ENCODE data around the gene BICRA.

The BICRA gene

GRCh38 chr19:47681936-47682335 lies 73.0 kb downstream of the BICRA start:
- no peak for TF ChIP-seq FOXP2 (optimal IDR thresholded peaks at IDR 0.05; ENCODE audit: control extremely low read depth, extremely low read length, insufficient read depth)
- no peak for TF ChIP-seq POLR2AphosphoS5 (IDR thresholded peaks at IDR 0.05; ENCODE audit: borderline replicate concordance, low read depth, low read length)
- TF ChIP-seq EZH2 (IDR thresholded peaks at IDR 0.05) = no peak

DNA sequence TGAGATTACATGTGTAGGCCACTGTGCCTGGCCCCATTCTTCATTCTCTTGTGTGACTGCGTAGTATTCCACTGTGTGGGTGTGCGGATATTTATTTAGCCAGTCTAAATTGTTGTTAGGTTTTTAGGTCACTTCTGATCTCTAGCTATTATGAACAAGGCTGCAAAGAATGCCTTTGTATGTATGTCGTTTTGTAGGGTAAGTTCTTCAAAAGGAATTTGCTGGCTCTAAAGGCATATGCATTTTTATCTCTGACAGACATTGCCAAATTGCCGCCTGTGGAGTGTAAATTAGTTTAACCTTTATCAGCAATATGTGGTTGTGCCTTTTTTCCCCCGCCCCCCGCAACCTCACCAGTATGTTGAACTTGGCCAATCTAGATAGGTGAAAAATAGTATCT lies 74.0 kb downstream of the BICRA start:
- no peak for DNase-seq (ENCODE audit: low read depth, low spot score)
- Histone ChIP-seq H3K36me3 (ENCODE audit: insufficient read depth, low read length) (peaks cover 3% of the 10 kb centered on the region; the same call in 1 of the 2 replicates), H3K9me3 (ENCODE audit: low read depth, low read length) (no peaks in the 10 kb centered on the region), H3K4me3 (no peak overlapping the region), H3K9ac (ENCODE audit: insufficient read length) (no peak overlapping the region), H3K27ac (no peak overlapping the region)
- TF ChIP-seq EZH2 (IDR thresholded peaks at IDR 0.05) (no peak), FOXP2 (optimal IDR thresholded peaks at IDR 0.05; ENCODE audit: control extremely low read depth, extremely low read length, insufficient read depth) (no peak), POLR2AphosphoS5 (IDR thresholded peaks at IDR 0.05; ENCODE audit: borderline replicate concordance, low read depth, low read length) (no peak)

More at GRCh38 chr19:47681936-47682335, 73.0 kb downstream of the BICRA start:
- Histone ChIP-seq H3K4me3 (no peak overlapping the region), H3K27ac (no peak overlapping the region), H3K36me3 (ENCODE audit: insufficient read depth, low read length) (peaks cover 6% of the 10 kb centered on the region; the same call in 1 of the 2 replicates), H3K9me3 (ENCODE audit: low read depth, low read length) (no peaks in the 10 kb centered on the region), H3K9ac (ENCODE audit: insufficient read length) (no peak overlapping the region)
- DNase-seq (ENCODE audit: low read depth, low spot score) = no peak

DNA sequence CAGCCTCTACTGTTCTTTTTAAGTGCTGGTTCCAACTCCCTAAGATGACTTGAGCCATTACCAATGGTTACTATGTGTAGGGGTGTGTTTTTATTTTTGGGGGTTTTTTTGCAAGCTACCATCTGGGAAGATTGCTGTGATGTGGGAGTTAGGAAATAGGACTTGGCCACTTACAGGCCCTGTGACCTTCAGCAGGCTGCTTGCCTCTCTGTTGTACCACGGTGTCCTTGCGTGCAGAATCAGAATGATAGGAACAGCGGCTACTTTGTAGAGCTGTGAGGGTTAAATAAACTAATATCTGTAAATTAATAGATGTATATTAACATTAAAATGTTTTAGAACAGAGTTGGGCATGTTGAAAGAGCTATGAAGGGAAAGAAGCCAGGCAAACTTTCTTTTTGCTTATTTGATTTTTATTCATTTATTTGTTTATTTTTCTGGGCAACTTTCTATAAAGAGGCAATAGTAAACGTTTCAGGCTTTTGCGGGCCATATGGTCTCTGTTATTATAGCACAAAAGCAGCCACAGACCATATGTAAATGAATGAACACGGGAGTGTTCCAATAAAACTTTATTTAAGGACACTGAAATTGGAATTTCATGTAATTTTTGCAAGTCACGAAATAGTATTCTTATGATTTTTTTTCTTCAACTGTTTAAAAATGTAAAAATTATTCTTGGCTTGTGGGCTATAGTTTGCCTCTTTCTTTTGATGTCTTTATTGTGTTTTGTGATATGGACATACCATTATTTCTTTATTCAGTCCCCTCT lies 77.9 kb downstream of the BICRA start:
- Histone ChIP-seq H3K4me3 (no peak overlapping the region), H3K36me3 (ENCODE audit: insufficient read depth, low read length) (peaks cover 4% of the 10 kb centered on the region; the same call in 1 of the 2 replicates), H3K9me3 (ENCODE audit: low read depth, low read length) (no peaks in the 10 kb centered on the region), H3K27ac (no peak overlapping the region), H3K9ac (ENCODE audit: insufficient read length) (no peak overlapping the region)
- no peak for DNase-seq (ENCODE audit: low read depth, low spot score)
- TF ChIP-seq EZH2 (IDR thresholded peaks at IDR 0.05) (no peak), FOXP2 (optimal IDR thresholded peaks at IDR 0.05; ENCODE audit: control extremely low read depth, extremely low read length, insufficient read depth) (no peak), POLR2AphosphoS5 (IDR thresholded peaks at IDR 0.05; ENCODE audit: borderline replicate concordance, low read depth, low read length) (no peak)

DNA sequence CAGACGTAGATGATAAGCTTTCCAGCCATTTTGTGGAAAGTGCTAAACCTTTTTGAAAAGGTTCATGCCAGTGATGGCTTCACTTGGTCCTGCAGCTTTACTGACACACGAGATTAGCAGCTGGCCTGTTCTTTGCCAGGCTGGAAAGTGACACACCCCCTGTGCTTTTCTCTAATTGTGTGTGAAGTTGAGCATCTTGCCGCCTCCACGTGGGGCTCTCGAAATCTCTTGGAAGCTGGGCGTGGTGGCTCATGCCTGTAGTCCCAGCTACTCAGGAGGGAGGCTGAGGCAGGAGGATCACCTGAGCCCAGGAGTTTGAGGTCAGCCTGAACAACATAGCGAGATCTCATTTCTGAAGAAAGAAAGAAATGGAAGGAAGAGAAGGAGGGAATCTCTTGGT lies 79.0 kb downstream of the BICRA start:
- no peak overlapping the region for H3K27ac ChIP-seq
- no peaks in the 10 kb centered on the region for H3K9me3 ChIP-seq (ENCODE audit: low read depth, low read length)
- DNase-seq (ENCODE audit: low read depth, low spot score) = no peak
- H3K36me3 ChIP-seq (ENCODE audit: insufficient read depth, low read length) = peaks cover 4% of the 10 kb centered on the region; the same call in 1 of the 2 replicates
- TF ChIP-seq EZH2 (IDR thresholded peaks at IDR 0.05) (no peak), FOXP2 (optimal IDR thresholded peaks at IDR 0.05; ENCODE audit: control extremely low read depth, extremely low read length, insufficient read depth) (no peak), POLR2AphosphoS5 (IDR thresholded peaks at IDR 0.05; ENCODE audit: borderline replicate concordance, low read depth, low read length) (no peak)
- no peak overlapping the region for H3K4me3 ChIP-seq
- H3K9ac ChIP-seq (ENCODE audit: insufficient read length) = no peak overlapping the region

- Histone ChIP-seq H3K27ac (no peak overlapping the region), H3K9ac (ENCODE audit: insufficient read length) (no peak overlapping the region), H3K4me3 (no peak overlapping the region), H3K9me3 (ENCODE audit: low read depth, low read length) (no peaks in the 10 kb centered on the region), H3K36me3 (ENCODE audit: insufficient read depth, low read length) (peaks cover 4% of the 10 kb centered on the region; the same call in 1 of the 2 replicates)
- no peak for TF ChIP-seq FOXP2 (optimal IDR thresholded peaks at IDR 0.05; ENCODE audit: control extremely low read depth, extremely low read length, insufficient read depth)
- TF ChIP-seq POLR2AphosphoS5 (IDR thresholded peaks at IDR 0.05; ENCODE audit: borderline replicate concordance, low read depth, low read length) = no peak
- no peak for TF ChIP-seq EZH2 (IDR thresholded peaks at IDR 0.05)
- no peak for DNase-seq (ENCODE audit: low read depth, low spot score)
These were observed 82.2 kb downstream of the BICRA start for GRCh38 chr19:47691090-47691489.

DNA sequence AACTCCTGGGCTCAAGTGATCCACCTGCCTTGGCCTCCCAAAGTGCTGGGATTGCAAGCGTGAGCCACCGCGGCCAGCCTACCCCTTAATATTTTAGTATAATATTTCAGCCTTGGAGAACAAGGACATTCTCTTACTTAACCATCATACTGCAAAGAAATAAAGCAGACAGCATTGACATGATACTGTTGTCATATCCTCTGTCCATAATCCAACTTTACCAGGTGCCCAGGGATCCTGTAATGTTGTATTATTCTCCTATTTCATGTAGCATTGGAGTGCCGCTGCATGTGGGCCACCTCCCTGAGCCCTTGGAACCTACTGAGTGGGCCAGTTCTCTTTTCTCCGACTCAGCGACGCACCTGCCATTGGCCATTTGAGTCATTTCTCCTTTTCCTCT lies 82.8 kb downstream of the BICRA start:
- DNase-seq (ENCODE audit: low read depth, low spot score) = no peak
- TF ChIP-seq EZH2 (IDR thresholded peaks at IDR 0.05) (no peak), POLR2AphosphoS5 (IDR thresholded peaks at IDR 0.05; ENCODE audit: borderline replicate concordance, low read depth, low read length) (no peak), FOXP2 (optimal IDR thresholded peaks at IDR 0.05; ENCODE audit: control extremely low read depth, extremely low read length, insufficient read depth) (no peak)
- no peak overlapping the region for H3K9ac ChIP-seq (ENCODE audit: insufficient read length)
- no peak overlapping the region for H3K27ac ChIP-seq
- H3K9me3 ChIP-seq (ENCODE audit: low read depth, low read length) = no peaks in the 10 kb centered on the region
- no peak overlapping the region for H3K4me3 ChIP-seq
- peaks cover 4% of the 10 kb centered on the region; the same call in 1 of the 2 replicates for H3K36me3 ChIP-seq (ENCODE audit: insufficient read depth, low read length)

DNA sequence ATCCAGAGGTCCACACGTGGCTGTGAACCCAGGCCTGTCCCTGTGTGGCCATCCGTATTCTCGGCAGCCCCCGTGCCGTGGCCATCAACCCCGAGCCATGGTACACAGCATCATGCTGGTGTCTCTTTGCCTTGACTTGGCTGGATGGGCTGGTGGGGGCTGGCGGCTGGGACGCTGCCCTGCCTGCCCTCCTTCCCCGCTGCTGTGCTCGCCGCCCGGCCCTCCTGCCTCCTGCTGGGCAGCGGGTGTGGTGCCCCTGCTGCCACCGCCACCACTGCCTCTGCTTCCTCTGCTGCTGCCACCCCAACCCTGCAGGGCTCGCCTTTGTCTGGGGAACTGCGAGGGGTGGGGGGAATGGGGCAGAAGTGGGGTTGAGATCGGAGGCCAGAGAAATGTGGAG lies 84.6 kb downstream of the BICRA start:
- no peak overlapping the region for H3K27ac ChIP-seq
- H3K36me3 ChIP-seq (ENCODE audit: insufficient read depth, low read length) = peaks cover 4% of the 10 kb centered on the region; the same call in 1 of the 2 replicates
- H3K4me3 ChIP-seq = no peak overlapping the region
- DNase-seq (ENCODE audit: low read depth, low spot score) = no peak
- TF ChIP-seq POLR2AphosphoS5 (IDR thresholded peaks at IDR 0.05; ENCODE audit: borderline replicate concordance, low read depth, low read length) = no peak
- TF ChIP-seq EZH2 (IDR thresholded peaks at IDR 0.05) = no peak
- TF ChIP-seq FOXP2 (optimal IDR thresholded peaks at IDR 0.05; ENCODE audit: control extremely low read depth, extremely low read length, insufficient read depth) = no peak
- H3K9me3 ChIP-seq (ENCODE audit: low read depth, low read length) = no peaks in the 10 kb centered on the region
- H3K9ac ChIP-seq (ENCODE audit: insufficient read length) = no peak overlapping the region

- Histone ChIP-seq H3K36me3 (ENCODE audit: insufficient read depth, low read length) (peaks cover 8% of the 10 kb centered on the region; the same call in 1 of the 2 replicates), H3K4me3 (no peak overlapping the region), H3K9ac (ENCODE audit: insufficient read length) (no peak overlapping the region), H3K9me3 (ENCODE audit: low read depth, low read length) (no peaks in the 10 kb centered on the region), H3K27ac (no peak overlapping the region)
- TF ChIP-seq POLR2AphosphoS5 (IDR thresholded peaks at IDR 0.05; ENCODE audit: borderline replicate concordance, low read depth, low read length) (no peak), EZH2 (IDR thresholded peaks at IDR 0.05) (no peak), FOXP2 (optimal IDR thresholded peaks at IDR 0.05; ENCODE audit: control extremely low read depth, extremely low read length, insufficient read depth) (no peak)
- no peak for DNase-seq (ENCODE audit: low read depth, low spot score)
These were observed 85.0 kb downstream of the BICRA start for GRCh38 chr19:47693903-47694302.

Measured in SK-N-MC (cell line).